Measurements from ENCODE around the gene RBM15. TPM values are rescaled to one million over a fixed set of nuclear protein-coding genes. Genes with fewer than 3 reads are reported as not detected.

The RBM15 gene, protein sequence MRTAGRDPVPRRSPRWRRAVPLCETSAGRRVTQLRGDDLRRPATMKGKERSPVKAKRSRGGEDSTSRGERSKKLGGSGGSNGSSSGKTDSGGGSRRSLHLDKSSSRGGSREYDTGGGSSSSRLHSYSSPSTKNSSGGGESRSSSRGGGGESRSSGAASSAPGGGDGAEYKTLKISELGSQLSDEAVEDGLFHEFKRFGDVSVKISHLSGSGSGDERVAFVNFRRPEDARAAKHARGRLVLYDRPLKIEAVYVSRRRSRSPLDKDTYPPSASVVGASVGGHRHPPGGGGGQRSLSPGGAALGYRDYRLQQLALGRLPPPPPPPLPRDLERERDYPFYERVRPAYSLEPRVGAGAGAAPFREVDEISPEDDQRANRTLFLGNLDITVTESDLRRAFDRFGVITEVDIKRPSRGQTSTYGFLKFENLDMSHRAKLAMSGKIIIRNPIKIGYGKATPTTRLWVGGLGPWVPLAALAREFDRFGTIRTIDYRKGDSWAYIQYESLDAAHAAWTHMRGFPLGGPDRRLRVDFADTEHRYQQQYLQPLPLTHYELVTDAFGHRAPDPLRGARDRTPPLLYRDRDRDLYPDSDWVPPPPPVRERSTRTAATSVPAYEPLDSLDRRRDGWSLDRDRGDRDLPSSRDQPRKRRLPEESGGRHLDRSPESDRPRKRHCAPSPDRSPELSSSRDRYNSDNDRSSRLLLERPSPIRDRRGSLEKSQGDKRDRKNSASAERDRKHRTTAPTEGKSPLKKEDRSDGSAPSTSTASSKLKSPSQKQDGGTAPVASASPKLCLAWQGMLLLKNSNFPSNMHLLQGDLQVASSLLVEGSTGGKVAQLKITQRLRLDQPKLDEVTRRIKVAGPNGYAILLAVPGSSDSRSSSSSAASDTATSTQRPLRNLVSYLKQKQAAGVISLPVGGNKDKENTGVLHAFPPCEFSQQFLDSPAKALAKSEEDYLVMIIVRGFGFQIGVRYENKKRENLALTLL
- total RNA-seq (2022; extraction: Qiagen RNA extraction; ENCODE audit: low read depth) = 6.4 to 9.4 TPM (median 9.0 TPM) in 5 replicates

GRCh38 chr1:110338886-110339406 lies at the start of gene RBM15:
RBM15 (plus strand) TSS chr1:110339377; CDS start chr1:110339406, 29 bp downstream.

DNA sequence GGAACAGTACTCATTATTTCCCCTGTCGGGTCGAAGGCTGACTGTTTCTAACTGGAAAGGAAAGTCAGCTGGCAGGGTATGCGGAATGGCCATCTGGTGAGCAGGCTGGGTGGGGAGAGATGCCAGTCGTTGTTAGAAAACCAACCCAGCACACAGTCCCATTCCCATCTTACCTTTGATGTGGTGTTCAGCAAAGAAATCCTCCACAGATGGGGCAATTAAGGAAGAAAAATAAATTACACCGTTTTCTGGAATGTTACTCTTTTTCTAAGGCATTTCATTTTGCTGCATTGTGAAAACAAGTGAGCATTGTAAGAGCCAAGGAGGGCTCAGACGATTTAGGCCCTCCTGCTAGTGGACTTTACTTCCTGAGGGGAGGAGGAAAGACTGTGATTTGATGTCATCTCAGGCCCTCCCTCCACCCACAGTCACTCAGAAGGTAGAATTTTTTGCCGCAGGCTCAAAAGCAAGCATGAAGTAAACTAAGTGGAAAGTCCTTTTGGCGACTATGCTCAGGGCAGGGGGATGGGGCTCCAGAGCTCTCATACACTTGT lies 51.6 kb downstream of the RBM15 start, which contains the start of gene SLC16A4:
Gene SLC16A4 (minus strand): TSS at position 335 of the 554 bp plus-strand sequence. CDS start 1,703 bp downstream, outside the sequence.

Other genes with a start within 250 kb of the RBM15 start
- gene UBL4B, start 226.9 kb upstream of the RBM15 start, total RNA-seq (2022; extraction: Qiagen RNA extraction; ENCODE audit: low read depth) = not detected in 5 replicates
- 4.3 to 5.9 TPM (median 5.1 TPM) in 5 replicates for gene SLC6A17, start 188.9 kb upstream of the RBM15 start, total RNA-seq (2022; extraction: Qiagen RNA extraction; ENCODE audit: low read depth)
- gene KCNC4, start 129.1 kb upstream of the RBM15 start, total RNA-seq (2022; extraction: Qiagen RNA extraction; ENCODE audit: low read depth) = 2.3 to 4.7 TPM (median 3.1 TPM) in 5 replicates
- 23.6 to 41.3 TPM (median 38.5 TPM) in 5 replicates for gene SLC16A4, start 51.6 kb downstream of the RBM15 start, total RNA-seq (2022; extraction: Qiagen RNA extraction; ENCODE audit: low read depth)
- 149 to 189 TPM (median 182 TPM) in 5 replicates for gene LAMTOR5, start 68.3 kb downstream of the RBM15 start, total RNA-seq (2022; extraction: Qiagen RNA extraction; ENCODE audit: low read depth)
- not detected in 5 replicates for gene PROK1, start 111.8 kb downstream of the RBM15 start, total RNA-seq (2022; extraction: Qiagen RNA extraction; ENCODE audit: low read depth)
- gene KCNA10, start 179.8 kb downstream of the RBM15 start, total RNA-seq (2022; extraction: Qiagen RNA extraction; ENCODE audit: low read depth) = not detected in 5 replicates